ENCODE data around the gene AKR1B1.
"Not testable (repeated sequence)": the region's sequence is repeated elsewhere in the genome, so short reads cannot be mapped to it uniquely, and the experiment has no call there.

The AKR1B1 gene

GRCh38 chr7:134458806-134459698, at the start of gene AKR1B1:
AKR1B1 (minus strand) TSS chr7:134459100; CDS start chr7:134459062, 38 bp downstream.
- peak; percentile 84 for DNase-seq (ENCODE audit: low read depth)

- DNase-seq (ENCODE audit: low read depth) = no peak
Measured at GRCh38 chr7:134505856-134506255, 47.0 kb upstream of the AKR1B1 start.

GRCh38 chr7:134504660-134505164, 45.8 kb upstream of the AKR1B1 start:
- DNase-seq (ENCODE audit: low read depth) = no peak

- no peak for DNase-seq (ENCODE audit: low read depth)
Measured at GRCh38 chr7:134502463-134503371, 43.8 kb upstream of the AKR1B1 start.

GRCh38 chr7:134500982-134501381, 42.1 kb upstream of the AKR1B1 start:
- DNase-seq (ENCODE audit: low read depth) = no peak

- DNase-seq (ENCODE audit: low read depth) = no peak
Measured at GRCh38 chr7:134500406-134500805, 41.5 kb upstream of the AKR1B1 start.

GRCh38 chr7:134495546-134495945, 36.6 kb upstream of the AKR1B1 start:
- no peak for DNase-seq (ENCODE audit: low read depth)

GRCh38 chr7:134493091-134493490, 34.2 kb upstream of the AKR1B1 start:
- no peak for DNase-seq (ENCODE audit: low read depth)

GRCh38 chr7:134487721-134488120, 28.8 kb upstream of the AKR1B1 start:
- not testable (repeated sequence) for DNase-seq (ENCODE audit: low read depth)

GRCh38 chr7:134485203-134485602, 26.3 kb upstream of the AKR1B1 start:
- no peak for DNase-seq (ENCODE audit: low read depth)

- no peak for DNase-seq (ENCODE audit: low read depth)
Measured at GRCh38 chr7:134483296-134483695, 24.4 kb upstream of the AKR1B1 start.

- no peak for DNase-seq (ENCODE audit: low read depth)
Measured at GRCh38 chr7:134482858-134483257, 24.0 kb upstream of the AKR1B1 start.

- DNase-seq (ENCODE audit: low read depth) = no peak
Measured at GRCh38 chr7:134481167-134481566, 22.3 kb upstream of the AKR1B1 start.

- DNase-seq (ENCODE audit: low read depth) = no peak
Measured at GRCh38 chr7:134480730-134481129, 21.8 kb upstream of the AKR1B1 start.

GRCh38 chr7:134480202-134480601, 21.3 kb upstream of the AKR1B1 start:
- no peak for DNase-seq (ENCODE audit: low read depth)

GRCh38 chr7:134478707-134479106, 19.8 kb upstream of the AKR1B1 start:
- DNase-seq (ENCODE audit: low read depth) = no peak

- DNase-seq (ENCODE audit: low read depth) = no peak
Measured at GRCh38 chr7:134477954-134478353, 19.1 kb upstream of the AKR1B1 start.

- DNase-seq (ENCODE audit: low read depth) = no peak
Measured at GRCh38 chr7:134476044-134476443, 17.1 kb upstream of the AKR1B1 start.

GRCh38 chr7:134474828-134475227, 15.9 kb upstream of the AKR1B1 start:
- DNase-seq (ENCODE audit: low read depth) = no peak

- DNase-seq (ENCODE audit: low read depth) = no peak
Measured at GRCh38 chr7:134473861-134474291, 15.0 kb upstream of the AKR1B1 start.

GRCh38 chr7:134472572-134473244, 13.8 kb upstream of the AKR1B1 start:
- DNase-seq (ENCODE audit: low read depth) = no peak

- no peak for DNase-seq (ENCODE audit: low read depth)
Measured at GRCh38 chr7:134470864-134471263, 12.0 kb upstream of the AKR1B1 start.
